ENCODE data around the gene CRB1. TPM values are rescaled to one million over a fixed set of nuclear protein-coding genes. Genes with fewer than 3 reads are reported as not detected.

CRB1 gene
- total RNA-seq, 1 donor from 2014 or later: 0.16 TPM

DNA sequence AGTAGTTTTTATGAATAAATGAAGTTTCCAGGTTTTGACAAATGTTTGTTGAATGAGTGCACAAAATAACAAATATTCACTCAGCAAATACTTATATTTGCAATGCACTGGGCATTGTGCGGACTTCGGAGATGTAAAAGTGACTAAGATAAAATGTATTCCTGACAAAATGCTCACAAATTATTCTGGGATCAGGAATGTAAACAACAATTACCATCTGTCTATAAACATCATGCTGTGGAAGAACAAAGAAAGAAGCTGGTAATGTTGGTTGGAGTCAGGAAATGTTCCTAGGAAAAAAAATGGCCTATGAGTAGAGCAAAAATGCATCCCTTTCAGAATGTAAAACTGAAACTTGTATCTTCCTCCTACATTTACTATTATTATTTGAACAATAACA lies 68.5 kb downstream of the CRB1 start:
- ATAC-seq: no peak
- no peak for DNase-seq (ENCODE audit: missing footprints)
- intact Hi-C loops (cut with DNase I): no loop called here

DNA sequence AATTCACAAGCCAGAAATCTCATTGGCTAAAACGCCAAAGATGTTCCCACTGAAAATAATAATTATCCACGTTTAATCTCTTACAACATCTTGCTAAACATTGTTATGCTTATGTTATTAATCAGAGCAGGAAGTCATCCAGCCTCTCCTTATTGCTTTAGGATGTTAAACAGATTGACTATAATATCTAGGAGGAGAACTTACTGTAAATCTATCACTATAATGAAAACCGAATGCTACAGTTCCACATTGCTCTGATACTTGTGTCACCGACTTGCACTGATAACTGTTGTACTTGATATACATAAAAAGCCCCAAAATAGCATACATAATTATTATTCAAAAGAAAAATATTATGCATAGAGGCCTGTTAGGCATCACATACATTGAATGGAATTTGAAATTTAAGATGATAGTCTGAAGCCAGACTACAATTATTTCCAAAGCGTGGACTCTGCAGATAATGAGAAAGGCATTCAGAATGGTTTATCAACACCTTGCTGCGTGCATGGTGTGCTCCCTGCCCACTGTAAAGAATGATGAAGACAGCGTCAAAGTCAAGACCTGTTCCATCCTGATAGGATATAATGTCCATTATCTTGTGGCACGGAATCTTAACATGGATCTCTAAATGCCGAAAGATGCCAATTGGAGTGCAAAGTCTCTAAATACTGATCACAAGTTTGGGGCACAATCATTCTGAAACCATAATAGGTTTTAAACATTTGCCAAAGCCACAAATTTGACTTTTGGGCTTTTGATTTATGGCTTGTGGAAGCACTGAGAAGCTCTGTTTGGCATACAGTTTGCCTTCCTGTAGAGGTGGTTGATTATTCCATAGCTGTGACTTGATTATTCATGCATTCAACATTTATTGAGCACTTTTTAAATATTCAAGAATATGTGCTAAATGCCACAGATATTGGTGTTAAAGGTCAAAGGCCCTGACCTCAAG lies 71.3 kb downstream of the CRB1 start:
- intact Hi-C loops (cut with DNase I): no loop called here
- no peak for ATAC-seq
- no peak for DNase-seq (ENCODE audit: missing footprints)

DNA sequence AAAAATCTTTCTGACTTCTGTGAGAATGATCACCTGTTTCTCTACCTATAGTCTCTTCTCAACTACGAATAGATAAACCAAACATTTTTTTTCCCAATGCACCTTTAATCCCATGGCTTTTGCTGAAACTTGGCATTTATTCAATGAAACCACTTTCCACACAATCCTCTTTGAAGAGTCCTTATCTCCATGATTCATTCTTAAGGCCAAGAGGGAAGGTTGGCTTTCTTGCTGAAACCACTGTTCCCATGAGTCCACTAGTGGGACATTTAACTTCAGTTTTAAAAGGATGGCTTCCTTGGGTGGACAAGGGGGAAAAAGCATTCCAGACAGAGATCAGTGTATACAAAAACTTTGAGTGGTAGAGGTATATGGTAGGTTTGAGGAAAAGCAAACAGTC lies 73.6 kb downstream of the CRB1 start:
- no peak for ATAC-seq
- DNase-seq (ENCODE audit: missing footprints): no peak
- intact Hi-C loops (cut with DNase I): no loop called here

DNA sequence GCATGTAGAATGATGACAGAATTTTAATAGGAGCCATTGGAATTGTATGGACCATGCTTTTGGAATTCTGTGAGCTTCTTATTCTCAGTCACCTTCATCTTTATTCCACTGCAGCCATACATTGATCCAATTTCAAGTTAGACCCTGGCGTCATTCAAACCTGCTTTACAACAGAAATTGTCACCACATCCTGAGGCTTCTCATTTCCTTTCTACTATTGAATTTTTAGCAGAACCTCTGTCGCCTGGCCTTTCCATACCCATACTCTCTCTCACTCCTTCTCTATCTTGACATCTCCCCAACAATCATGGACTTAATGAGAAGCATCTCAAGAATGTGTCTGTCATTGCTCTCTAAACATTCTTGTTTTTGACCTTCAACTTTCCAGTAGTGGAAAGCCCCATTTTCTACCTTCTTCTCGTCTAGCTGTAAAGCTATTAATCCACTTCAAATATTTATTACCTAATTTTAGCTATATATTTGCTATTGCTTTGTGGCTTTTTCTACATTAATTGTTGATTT lies 74.1 kb downstream of the CRB1 start:
- DNase-seq (ENCODE audit: missing footprints) (no peak), ATAC-seq (no peak)
- intact Hi-C loops (cut with DNase I): no loop called here

DNA sequence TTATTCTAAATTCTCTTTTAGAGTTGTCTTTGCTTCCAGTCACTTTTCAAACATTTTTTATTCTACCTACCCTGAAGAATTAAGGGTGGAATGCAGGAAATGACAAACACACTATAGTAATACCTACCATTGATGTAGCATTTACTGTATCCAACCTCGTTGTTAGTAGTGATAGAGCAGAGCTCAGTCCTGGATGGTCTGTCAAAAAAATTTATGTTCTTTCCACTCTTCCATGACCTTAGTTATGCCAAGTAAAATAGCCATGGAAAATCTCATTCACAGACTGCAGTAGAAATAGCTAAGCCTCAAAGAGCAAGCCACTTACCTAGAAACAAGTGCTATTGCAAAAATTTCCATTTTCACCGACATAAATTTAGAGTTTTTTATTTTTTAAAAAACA lies 74.6 kb downstream of the CRB1 start:
- intact Hi-C loops (cut with DNase I): no loop called here
- ATAC-seq (no peak), DNase-seq (ENCODE audit: missing footprints) (no peak)

DNA sequence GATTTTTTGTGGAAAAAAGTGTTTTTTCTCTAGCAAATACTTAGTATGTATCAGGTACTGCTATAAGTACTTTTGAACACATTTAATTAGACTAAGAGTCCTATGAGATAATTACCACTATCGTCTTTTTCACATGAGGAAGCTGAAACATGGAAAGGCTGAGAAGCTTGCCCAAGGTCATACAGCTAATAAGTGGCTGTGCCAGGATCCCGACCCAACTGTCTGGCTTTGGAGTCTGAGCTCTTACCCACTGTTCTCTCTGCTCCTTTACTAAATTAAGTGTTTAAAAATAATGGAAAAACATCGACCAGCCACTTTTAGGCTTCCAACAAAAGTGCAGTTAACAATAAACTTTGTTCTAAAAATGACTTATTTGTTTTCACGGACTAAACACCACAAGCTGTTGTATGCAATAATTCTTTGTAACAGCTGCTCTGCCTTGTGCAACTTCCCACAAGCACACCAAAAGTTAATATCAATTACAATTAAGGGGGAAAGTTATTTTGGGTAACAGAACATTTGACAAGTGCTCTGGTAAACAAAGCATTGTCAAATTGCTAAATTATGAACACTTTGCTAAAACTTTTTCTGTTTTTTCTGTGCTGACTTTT lies 75.7 kb downstream of the CRB1 start:
- ATAC-seq: no peak
- intact Hi-C loops (cut with DNase I): no loop called here
- no peak for DNase-seq (ENCODE audit: missing footprints)

DNA sequence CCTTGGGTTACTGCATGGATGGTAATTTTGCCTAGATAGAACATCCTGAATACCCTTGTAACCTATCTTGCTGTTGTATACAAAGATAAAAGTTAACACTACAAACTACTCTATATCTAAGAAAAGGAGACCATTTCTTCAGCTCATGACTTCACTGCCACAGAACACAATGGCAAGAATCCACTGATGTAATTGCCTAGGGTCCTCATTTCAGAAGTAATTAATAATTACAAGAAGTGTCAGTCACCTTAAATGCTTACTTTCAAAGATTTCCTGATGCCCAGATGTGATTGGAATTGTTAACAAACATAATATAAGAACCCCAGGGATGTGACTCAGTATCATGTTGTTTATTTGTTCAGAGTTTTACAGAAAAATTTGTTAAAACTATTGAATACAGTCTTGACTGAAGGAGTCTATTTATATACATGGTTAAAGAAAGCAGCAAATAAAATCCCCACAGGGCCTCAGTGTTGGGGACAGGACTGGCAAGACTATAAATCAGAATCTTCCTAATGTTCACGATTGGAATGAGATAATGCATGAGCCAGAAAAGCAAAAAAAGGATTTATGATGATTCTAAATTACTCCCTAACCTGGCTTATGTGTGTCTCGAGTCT lies 83.9 kb downstream of the CRB1 start:
- intact Hi-C loops (cut with DNase I): no loop called here
- no peak for ATAC-seq
- DNase-seq (ENCODE audit: missing footprints): no peak

DNA sequence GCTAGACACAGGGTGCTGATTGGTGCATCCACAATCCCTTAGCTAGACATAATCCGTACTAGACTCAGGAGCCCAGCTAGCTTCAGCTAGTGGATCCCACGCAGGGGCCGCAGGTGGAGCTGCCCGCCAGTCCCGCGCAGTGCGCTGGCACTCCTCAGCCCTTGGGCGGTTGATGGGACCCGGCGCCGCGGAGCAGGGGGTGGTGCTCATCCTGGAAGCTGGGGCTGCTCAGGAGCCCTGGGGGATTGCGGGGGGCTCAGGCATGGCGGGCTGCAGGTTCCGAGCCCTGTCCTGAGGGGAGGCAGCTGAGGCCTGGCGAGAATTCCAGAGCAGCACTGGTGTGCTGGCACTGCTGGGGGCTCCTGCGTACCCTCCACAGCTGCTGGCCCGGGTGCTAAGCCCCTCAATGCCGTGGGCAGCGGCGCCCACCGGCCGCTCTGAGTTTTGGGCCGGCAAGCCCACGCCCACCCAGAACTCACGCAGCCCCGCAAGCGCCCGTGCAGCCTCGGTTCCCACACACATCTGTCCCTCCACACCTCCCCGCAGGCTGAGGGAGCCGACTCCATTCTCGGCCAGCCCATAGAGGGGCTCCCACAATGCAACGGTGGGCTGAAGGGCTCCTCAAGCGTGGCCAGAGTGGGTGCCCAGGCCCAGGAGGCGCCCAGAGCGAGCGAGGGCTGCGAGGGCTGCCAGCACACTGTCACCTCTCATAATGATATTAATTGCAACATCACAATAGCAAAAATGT lies 87.4 kb downstream of the CRB1 start:
- DNase-seq (ENCODE audit: missing footprints) (no peak), ATAC-seq (no peak)
- intact Hi-C loops (cut with DNase I): loop anchor here (5.0 kb wide), 2 partner anchors 133 to 173 kb away; no protein-coding TSS in a partner anchor

DNA sequence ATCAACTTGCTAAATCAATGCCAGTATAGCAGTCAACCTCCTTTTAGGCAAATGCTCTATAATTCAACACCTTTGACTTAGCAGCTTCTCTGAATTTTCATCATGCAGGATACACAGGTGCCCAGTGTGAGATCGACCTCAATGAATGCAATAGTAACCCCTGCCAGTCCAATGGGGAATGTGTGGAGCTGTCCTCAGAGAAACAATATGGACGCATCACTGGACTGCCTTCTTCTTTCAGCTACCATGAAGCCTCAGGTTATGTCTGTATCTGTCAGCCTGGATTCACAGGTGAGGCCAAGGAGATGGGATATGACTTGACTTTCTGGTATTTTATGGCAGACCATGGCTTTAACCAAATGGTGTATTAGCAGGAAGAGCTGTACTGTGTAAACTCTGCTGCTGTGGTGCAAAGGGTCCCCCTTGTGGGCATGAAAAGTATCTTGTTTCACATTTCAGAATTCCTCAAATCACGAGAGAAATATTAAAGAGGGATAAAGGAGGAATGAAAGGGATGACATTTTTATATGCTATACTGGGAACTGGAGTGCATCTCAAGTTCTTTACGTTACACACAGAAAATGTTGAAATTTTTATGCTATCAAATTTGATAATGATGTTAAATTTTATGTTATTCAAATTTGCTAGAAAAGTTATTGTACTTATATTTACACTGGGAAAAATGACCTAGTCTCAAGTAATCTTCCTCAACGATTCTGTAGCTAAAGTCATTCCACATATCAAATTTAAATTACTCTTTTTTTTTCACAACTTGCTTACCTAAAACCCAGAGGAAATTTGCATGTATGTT lies 88.9 kb downstream of the CRB1 start:
- ATAC-seq (peak; percentile 48), DNase-seq (ENCODE audit: missing footprints) (no peak)
- intact Hi-C loops (cut with DNase I): loop anchor here (2.0 to 5.0 kb wide), 3 partner anchors 32 to 175 kb away; no protein-coding TSS in a partner anchor

DNA sequence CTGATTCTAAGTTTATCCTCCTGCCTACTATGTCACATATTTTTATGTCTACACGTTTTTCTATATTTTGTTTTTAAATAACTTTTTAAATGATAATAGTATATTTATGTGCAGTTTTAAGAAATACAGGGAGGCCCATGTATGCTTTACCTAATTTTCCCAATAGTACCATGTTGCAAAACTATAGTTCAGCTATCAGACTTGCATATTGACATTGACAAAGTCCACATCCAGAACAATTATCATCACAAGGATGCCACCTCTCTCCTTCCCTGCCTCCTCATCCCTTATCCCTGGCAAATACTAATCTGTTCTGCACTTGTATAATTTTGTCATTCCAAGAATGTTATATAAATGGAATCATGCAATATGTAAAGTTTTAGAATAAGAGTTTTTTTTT lies 90.9 kb downstream of the CRB1 start:
- ATAC-seq (no peak), DNase-seq (ENCODE audit: missing footprints) (no peak)
- intact Hi-C loops (cut with DNase I): loop anchor here (5.0 kb wide), 2 partner anchors 137 to 177 kb away; no protein-coding TSS in a partner anchor

DNA sequence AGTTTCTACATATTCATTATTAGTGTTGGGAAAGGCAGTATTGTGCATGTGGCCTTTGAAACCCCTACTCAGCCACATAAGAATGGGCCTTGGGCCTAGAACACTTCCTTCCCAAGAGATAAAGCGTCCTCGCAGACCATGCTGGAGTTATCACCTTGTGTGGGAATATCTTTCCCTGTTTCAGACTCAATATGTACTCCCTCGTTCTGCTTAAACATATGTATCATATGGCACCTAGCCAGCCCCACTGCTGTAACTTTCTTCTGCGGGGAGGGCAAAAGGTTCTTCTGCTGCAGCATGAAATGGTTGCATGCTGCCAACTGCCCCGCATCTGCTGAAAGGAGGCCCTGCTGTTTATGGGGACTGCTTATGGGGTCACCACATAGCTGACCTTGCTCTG lies 92.0 kb downstream of the CRB1 start:
- no peak for DNase-seq (ENCODE audit: missing footprints)
- ATAC-seq: no peak
- intact Hi-C loops (cut with DNase I): no loop called here

DNA sequence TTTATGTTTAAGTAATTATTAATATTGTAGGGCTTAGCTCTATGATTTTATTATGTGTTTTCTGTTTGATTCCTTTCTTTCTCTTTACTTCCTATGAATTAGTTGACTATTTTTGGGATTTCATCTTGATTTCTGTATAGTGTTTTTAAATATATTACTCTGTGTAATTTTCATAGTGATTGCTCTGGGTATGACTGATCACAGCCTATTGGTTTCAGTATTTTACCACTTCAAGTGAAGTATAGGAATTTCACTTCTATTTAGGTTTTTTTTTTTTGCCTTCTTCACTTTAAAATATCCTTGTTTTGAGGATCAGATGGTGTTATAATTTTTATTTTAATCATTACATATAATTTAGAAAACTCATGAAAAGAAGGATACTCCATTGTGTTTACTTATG lies 94.8 kb downstream of the CRB1 start:
- DNase-seq (ENCODE audit: missing footprints) (no peak), ATAC-seq (no peak)
- intact Hi-C loops (cut with DNase I): no loop called here

DNA sequence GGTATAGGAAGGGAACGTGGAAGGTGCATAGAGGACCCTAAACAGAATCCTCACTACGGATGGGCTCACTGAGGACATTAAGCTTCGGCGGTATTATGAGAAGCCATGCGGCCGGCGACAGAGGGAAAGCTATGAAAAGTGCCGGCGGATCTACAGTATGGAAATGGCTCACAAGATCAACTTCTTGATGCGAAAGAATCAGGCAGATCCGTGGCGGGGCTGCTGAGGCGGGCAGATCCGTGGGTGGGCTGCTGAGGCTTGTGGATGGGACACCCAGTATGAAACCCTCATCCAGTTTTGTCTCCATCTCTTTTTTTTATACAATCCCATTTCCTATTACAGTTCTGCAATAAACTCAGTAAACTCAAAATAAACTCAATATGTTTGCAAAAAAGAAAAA lies 95.8 kb downstream of the CRB1 start:
- intact Hi-C loops (cut with DNase I): no loop called here
- DNase-seq (ENCODE audit: missing footprints) (no peak), ATAC-seq (no peak)

DNA sequence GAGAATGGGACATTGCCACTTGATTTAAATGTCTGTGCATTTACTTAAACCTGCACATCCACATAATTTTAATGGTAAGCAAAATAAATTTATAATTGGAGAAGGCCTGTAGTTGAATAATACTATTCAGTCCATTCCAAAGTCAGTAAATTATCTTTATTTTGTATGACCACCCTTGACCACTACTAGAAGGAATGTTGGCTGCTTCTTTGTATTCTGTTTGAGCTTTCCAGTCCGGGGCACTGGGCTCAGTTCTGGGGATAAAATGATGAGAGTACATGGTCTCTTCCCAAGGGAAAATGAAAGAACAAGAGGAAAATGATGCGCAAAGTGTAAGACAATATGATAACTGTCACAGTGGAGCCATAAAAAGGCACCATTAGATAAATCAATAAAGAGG lies 98.9 kb downstream of the CRB1 start:
- no peak for ATAC-seq
- no peak for DNase-seq (ENCODE audit: missing footprints)
- intact Hi-C loops (cut with DNase I): no loop called here

DNA sequence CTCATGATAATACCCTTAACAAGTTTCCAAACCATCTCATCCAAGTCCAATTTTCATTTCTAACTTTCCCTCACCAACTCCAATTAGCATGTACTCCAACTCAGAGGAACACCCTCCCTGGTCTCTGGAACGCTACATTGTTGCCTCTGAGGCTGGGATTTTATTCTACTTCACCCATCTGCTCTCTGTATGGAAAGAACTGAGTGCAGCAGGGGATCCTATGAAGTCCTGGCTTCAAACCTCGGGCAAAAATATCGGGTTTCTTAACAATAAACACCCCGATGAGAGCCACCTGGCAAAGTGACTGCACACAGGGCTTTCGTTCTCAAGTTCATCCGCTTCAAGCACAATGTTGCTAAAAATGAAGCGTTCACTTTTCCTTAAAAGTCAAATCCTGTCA lies 99.6 kb downstream of the CRB1 start:
- intact Hi-C loops (cut with DNase I): no loop called here
- ATAC-seq (no peak), DNase-seq (ENCODE audit: missing footprints) (no peak)

DNA sequence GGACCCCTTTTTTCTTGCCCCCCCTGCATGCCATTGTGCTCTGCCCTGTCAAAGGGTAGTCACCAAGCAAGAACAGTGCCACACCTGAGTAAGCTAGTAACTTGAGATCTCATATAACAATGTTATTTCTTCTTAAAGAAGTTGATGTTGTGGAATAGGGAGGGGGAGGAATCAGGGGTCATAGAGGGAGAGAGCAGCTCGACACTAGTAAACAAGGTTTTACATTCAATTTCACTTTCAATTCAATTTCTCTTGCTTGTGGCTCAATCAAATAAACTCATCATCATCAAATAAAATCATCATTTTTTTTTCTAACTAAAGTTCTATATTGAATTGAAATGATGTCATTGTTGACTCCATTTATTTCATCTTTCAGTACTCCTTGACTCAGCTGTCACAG lies 106.4 kb downstream of the CRB1 start:
- ATAC-seq: no peak

DNA sequence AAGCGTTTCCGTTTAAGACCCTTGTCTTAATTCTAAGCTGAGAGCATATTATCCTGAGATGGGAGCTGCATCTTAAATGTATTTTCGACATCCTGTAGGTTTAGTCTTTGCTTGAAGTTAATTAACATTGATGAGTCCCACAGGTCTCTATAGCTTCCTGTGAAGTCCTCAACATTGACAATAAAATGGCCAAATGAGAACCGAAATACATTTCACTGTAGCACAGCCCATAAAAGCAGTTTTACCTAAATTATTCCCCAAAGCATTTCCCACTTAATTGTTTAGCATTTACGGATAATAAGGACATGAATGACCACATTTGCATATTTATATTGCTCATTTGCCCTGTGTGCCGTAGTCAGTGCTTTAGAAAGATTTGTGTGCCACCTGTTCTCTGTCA lies 116.4 kb downstream of the CRB1 start:
- intact Hi-C loops (cut with DNase I): no loop called here
- ATAC-seq: no peak
- no peak for DNase-seq (ENCODE audit: missing footprints)

More for the DNA sequence above, 106.4 kb downstream of the CRB1 start:
- intact Hi-C loops (cut with DNase I): no loop called here
- DNase-seq (ENCODE audit: missing footprints): no peak

DNA sequence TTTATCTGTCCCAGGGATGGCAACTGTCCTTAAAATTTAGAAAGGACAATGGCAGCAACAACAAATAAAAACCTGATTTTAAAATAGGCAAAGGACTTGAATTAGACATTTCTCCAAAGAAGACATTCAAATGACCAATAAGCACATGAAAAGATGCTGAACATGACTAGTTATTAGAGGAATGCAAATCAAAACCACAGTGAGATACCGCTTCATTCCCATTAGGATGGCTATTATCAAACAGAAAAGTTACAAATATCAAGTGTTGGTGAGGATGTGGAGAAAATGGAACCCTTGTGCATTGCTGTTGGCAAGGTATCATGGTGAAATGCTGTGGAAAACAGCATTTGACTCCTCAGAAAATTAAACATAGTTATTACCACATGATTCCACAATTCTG lies 120.7 kb downstream of the CRB1 start:
- no peak for ATAC-seq
- no peak for DNase-seq (ENCODE audit: missing footprints)
- intact Hi-C loops (cut with DNase I): no loop called here

All from Right ventricle myocardium inferior (tissue), 1 donor.